GM21515 (cell line): ENCODE results near the gene TUT4.

Experiments
- ATAC-seq: cut with Tn5 transposase; IDR thresholded peaks from one replicate; pipeline ENCODE4 v1.9.1; 2021; ENCODE audit not compliant: unreplicated experiment

The TUT4 gene

DNA sequence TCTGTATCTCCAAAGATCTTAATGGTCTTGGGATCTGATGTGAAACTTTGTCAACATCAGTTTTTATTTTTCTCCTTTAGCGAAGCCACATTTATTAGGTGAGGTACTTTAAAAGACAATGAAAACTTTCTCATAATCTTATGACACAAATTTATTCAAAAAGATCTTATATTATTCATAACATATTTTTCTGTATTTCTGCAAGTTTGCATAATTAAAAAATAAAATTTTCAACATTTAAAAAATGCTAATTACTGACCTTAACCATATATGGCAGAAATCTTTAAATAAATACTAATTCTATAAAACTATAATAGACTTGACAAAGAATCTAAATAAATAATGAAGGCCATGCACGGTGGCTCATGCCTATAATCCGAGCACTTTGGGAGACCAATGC lies 75.9 kb downstream of the TUT4 start:
- no peak for ATAC-seq

DNA sequence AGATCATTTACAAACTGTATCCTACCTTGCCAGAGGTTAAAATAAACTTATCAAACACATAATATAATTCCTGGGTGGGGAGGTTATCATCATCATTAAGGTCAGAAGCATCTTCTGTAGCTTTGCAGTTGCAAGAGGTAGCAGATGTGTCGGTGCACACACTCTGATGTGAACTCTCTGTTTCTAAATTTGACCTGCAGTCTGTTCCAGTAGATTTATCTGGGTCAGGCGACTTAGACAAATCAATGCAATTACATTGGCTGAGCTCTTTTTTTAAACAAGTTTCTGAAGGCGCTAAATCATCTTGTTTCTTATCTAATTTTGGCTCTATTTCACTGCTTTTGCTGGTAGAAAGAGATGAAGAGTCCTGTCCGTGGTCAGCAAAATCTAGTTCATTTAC lies 78.1 kb downstream of the TUT4 start:
- ATAC-seq, result no peak

DNA sequence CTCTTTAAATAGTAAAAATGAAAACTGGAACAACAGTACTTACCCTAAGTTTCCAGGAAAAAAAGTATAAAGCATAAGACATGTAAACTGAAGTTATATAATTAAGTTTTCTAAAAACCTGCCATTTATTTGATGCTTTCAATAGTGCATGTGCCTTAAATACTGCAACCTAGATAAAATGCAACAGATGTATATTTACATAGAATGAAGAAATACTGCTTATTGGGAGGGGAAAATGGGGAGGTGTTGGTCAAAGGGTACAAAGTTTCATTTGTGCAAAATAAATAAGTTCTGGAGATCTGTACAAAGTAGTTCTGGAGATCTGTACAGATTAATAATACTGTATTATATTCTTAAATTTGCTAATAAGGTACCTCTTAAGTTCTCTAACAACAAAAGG lies 79.9 kb downstream of the TUT4 start:
- no peak for ATAC-seq

DNA sequence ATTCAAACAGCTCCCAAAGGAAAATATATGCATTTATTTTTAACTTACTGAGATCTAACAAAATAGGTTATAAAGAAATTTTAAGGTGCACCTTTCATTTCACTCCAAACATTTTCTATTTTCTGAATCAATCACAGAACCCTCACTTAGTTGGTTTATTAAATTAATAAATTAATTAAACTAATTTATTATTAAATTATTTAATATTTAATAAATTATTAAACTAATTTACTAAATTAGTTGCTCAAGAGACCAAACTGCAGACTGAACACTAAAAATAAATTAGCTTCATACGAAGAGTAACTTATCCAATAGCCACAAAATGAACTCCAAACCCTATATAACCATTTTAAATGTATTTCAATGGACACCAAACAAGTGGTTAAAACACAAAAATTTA lies 80.5 kb downstream of the TUT4 start:
- no peak for ATAC-seq

- no peak for ATAC-seq
Measured at GRCh38 chr1:52469108-52469507, 83.8 kb downstream of the TUT4 start.

GRCh38 chr1:52463891-52464290 lies 89.0 kb downstream of the TUT4 start:
- ATAC-seq, result no peak

DNA sequence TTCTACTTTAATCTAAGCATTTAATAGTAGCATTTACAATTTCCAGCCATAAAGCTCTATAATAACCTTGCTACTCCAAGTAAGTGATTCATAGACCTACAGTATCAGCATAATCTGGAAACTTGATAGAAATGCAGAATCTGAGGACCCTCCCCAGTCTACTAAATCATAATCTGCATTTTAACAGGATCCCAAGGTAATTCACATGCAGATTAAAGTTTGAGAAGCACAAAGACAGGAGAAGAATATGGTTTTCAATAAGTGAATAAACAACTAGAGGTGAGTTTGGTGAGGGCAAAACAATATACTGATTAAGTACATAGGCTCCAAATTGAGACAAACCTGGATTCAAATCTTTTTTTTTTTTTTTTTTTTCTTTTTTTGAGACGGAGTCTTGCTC lies 91.1 kb downstream of the TUT4 start:
- ATAC-seq, result no peak

DNA sequence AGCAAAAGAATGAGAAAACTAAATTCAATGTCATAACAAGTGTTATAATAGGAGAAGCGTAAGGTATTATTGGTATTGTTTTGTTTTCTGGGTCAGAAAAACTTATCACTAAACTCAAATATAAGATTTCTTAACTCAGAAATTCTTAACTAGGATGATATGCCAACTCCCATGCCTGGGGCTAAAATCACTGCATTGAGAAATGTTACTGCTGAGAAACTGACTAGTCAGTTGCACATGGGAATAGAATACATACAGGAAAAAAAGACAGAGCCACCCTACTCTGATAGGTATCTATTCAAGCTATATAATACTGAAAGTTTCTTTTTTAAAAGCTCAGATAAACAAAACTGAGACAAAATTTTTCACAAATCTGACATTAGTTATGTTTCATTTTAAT lies 92.2 kb downstream of the TUT4 start:
- no peak for ATAC-seq

DNA sequence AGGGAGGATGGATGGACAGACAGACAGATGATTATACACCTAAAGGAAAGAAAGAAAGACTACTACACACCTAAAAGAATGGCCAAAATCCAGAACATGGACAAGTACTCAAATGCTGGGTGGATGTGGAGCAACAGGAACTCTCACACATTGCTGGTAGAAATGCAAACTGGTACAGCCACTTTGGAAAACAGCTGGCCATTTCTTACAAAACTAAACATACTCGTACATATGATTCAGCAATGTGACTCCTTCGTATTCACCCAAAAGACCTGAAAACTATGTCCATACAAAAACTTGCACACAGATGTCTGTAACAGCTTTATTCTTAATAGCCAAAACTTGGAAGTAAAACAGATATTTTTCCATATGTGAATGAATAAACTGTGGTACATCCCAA lies 97.2 kb downstream of the TUT4 start:
- no peak for ATAC-seq

DNA sequence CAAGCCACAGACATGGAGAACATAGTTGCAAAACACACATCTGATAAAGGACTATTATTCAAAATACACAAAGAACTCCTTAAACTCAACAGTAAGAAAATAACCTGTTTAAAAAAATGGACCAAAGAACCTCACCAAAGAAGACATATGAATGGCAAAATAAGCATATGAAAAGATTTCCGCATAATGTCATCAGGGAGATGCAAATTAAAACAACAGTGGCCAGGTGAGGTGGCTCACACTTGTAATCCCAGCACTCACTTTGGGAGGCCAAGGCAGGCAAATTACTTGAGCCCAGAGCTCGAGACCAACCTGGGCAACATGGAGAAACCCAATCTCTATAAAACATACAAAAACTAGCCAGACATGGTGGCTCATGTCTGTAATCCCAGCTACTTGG lies 98.1 kb downstream of the TUT4 start:
- ATAC-seq, result no peak

- no peak for ATAC-seq
Measured at GRCh38 chr1:52454127-52454526, 98.8 kb downstream of the TUT4 start.

DNA sequence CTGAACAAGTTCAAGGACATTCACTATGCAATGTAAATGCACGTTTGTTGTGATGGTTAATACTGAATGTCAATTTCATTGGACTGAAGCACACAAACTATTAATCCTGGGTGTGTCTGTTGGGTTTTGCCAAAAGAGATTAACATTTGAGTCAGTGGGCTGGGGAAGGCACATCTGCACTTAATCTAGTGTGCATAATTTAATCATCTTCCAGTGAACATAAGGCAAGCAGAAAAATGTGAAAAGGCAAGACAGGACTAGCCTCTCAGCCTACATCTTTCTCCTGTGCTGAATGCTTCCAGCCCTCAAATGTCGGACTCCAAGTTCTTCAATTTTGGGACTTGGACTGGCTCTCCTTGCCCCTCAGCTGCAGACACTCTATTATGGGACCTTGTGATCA lies 108.4 kb downstream of the TUT4 start:
- no peak for ATAC-seq

GRCh38 chr1:52439976-52440375 lies 112.9 kb downstream of the TUT4 start:
- no peak for ATAC-seq

DNA sequence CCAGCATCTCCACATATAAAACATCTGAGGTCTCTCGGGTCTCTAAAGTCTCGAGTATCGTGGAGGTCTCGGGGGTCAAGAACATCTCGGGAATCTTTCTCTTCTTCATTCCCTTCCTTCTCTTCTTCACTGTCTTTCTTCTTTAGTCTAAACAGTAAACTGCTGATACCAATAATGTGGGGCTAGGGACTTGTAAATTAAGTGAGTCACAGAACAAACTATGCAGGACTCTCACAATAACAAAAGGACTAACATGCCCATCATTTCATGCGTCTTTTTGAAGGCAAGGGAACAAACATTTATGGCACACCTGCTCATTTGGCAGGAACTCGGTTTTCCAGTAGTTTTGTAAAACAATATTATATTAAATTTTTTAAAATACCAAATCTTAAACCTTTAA lies 116.1 kb downstream of the TUT4 start:
- no peak for ATAC-seq

- no peak for ATAC-seq
Measured at GRCh38 chr1:52435650-52436049, 117.2 kb downstream of the TUT4 start.

DNA sequence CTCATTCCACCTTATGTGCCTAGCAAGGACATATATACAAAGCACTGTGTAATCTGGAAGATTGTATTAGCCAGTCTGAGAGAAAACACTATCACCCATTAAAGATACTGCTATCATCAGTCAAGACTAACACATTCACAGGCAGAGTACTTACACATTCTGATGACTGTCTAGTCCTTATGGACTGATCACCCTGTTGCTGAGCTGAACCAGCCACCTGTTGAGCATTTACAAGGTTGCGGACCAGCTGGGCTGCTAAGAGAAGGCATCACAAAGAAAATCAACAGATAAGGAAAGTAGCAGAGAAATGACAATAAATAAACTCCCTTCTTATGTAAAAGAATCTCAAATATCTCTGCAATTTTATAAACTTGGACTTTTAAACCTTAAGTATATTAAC lies 117.7 kb downstream of the TUT4 start:
- ATAC-seq, result no peak

GRCh38 chr1:52432807-52433206 lies 120.1 kb downstream of the TUT4 start:
- no peak for ATAC-seq

- ATAC-seq, result no peak
Measured at GRCh38 chr1:52427152-52427551, 125.7 kb downstream of the TUT4 start.

DNA sequence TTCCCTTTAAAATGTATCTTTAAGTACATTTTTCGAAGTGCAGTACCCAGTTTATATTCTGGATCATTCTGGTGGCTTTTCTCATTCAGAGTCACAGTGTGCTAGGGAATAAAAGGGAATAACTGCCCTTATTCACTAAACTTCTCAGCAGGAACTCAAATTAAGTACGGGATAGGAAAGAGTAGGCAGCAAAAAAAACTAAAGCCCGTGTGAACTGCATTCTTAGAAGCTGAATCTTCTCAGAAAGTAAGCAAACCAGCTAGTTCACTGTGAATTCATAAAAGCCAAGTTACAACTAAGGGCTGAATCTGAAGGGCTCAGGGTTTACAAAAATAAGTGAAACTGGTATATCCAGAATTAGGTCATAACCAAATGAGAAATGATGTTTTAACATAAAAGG lies 126.5 kb downstream of the TUT4 start:
- no peak for ATAC-seq

GRCh38 chr1:52424813-52425212 lies 128.1 kb downstream of the TUT4 start:
- no peak for ATAC-seq

DNA sequence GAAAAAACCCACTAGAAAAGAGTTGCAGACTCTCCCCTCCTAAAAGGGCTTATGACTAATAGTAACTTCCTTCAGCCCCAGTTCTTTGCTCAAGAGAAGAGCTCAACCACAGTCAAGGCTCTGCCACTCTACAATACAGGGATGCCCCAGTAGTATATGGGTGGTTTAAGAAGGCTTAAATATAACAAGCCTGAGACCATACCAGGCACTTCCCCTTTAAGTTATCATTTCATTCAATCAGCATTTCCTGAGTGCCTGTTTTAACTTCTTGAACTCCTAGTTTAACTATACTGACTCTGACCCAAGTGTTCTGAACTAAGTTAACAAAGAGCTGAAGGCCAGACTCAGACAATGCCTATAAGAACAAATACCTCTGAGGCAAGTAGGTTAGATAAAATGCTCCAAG lies 128.7 kb downstream of the TUT4 start:
- no peak for ATAC-seq

GRCh38 chr1:52423771-52424170 lies 129.1 kb downstream of the TUT4 start:
- no peak for ATAC-seq

DNA sequence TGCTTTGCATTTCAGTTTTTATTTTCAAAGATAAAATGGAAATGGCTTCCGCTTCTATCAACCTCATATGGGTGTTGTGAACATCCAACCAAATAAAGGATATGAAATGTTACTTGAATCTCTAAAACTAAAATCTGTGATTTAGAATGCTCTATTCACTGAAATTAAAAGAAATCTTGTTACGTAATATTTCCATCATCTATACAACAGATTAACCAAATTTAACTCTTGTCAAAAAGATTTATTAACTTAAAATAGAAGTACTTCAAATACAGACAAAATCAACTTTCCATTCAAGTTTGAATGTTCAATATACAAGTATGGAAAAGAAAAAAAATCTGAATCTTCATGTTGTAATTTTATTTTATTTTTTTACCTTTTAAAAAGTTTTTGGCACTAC lies 129.8 kb downstream of the TUT4 start:
- no peak for ATAC-seq

DNA sequence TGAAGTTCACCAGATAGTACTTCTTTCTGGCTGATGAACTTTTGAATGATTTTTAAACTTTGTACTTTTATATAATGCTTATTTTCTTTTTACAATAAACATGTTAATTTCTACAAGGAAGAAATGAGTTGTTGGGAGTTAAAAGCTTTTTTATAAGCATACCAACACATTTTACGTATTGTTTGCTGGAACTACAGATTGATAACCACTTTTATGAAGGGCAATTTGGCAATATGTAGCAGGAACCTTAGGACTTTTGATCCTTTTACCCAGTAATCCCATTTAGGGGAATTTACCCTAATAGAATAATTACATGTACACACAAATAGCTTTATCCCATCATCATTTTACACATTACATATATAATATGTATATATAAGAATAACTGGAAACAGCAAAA lies 132.2 kb downstream of the TUT4 start:
- ATAC-seq, result no peak
